Endothelial cell of hepatic sinusoid (primary cell): ENCODE measurements around the gene BBS1.
"Not testable (repeated sequence)": the region's sequence is repeated elsewhere in the genome, so short reads cannot be mapped to it uniquely, and the experiment has no call there.

Source experiments
- in situ Hi-C: cut with HindIII; loops from 2 replicates; pipeline ENCODE4 v1.10.0; 2017; ENCODE audit warnings: low sequenced_read_pairs

The BBS1 gene

GRCh38 chr11:66510271-66510989 lies at the start of gene BBS1:
Gene BBS1 (plus strand): TSS chr11:66510635. CDS start chr11:66510660, 25 bp downstream.
- in situ Hi-C loops, result no loop called here

DNA sequence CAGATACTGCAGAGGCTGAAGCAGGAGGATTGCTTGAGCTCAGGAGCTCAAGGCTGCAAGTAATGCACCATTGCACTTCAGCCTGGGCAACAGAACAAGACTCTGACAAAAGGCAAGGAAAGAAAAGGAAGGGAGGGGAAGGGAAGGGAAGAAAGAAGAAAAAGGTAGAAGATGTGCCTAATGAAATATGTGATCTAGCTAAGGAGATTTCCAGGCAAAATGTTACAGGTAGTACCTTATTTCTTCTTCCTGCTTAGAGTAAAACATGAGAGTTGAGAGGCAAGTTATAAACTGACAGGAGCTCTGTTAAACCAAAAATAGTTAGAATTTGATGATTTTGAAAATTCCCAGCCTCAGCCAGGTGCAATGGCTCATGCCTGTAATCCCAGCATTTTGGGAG lies 48.4 kb upstream of the BBS1 start:
- in situ Hi-C loops, result no loop called here

DNA sequence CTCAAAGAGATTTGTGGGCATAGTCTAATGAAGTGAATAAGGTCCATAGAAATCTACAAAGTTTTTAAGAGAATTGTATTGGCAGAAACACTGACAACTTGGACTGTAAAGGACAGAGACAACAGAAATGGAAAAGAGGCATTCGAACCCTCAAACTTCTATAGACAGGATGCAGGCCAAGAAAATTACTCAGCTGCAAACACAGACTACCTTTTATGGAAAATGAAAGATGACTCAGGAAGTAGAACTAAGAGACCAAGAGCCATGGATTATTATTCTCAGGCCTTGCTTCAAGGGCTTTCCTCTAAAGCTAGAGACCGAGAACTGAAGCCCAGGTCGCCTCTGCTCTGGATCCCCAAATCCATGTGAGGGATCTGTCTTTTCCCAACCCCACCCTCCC lies 47.5 kb upstream of the BBS1 start:
- in situ Hi-C loops, result no loop called here

DNA sequence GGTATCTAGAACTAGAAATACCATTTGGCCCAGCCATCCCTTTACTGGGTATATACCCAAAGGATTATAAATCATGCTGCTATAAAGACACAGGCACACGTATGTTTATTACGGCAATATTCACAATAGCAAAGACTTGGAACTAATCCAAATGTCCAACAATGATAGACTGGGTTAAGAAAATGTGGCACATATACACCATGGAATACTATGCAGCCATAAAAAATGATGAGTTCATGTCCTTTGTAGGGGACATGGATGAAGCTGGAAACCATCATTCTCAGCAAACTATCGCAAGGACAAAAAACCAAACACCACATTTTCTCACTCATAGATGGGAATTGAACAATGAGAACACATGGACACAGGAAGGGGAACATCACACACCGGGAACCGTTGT lies 46.3 kb upstream of the BBS1 start:
- in situ Hi-C loops, result not testable (repeated sequence)

DNA sequence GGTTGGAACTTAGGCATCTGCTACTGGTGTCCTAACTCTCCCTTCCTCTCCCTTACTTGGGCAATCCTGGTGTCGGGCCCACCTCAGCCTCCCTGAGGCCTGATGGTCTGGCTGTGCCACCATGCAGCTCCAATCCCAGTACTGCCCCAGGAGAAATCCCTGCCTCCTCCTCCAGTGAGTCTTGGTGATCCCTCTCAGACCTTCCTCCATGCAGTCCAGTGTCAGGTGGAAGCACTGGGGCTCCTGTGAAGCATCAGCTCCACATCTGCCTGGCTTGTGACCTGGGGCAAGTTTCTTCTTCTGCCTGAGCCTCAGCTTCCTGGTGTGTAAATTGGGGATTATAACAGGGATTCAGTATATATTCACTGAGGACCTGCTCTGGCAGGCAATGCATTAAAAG lies 45.5 kb upstream of the BBS1 start:
- in situ Hi-C loops, result no loop called here

GRCh38 chr11:66465373-66466224 lies 44.8 kb upstream of the BBS1 start:
- in situ Hi-C loops, result no loop called here

DNA sequence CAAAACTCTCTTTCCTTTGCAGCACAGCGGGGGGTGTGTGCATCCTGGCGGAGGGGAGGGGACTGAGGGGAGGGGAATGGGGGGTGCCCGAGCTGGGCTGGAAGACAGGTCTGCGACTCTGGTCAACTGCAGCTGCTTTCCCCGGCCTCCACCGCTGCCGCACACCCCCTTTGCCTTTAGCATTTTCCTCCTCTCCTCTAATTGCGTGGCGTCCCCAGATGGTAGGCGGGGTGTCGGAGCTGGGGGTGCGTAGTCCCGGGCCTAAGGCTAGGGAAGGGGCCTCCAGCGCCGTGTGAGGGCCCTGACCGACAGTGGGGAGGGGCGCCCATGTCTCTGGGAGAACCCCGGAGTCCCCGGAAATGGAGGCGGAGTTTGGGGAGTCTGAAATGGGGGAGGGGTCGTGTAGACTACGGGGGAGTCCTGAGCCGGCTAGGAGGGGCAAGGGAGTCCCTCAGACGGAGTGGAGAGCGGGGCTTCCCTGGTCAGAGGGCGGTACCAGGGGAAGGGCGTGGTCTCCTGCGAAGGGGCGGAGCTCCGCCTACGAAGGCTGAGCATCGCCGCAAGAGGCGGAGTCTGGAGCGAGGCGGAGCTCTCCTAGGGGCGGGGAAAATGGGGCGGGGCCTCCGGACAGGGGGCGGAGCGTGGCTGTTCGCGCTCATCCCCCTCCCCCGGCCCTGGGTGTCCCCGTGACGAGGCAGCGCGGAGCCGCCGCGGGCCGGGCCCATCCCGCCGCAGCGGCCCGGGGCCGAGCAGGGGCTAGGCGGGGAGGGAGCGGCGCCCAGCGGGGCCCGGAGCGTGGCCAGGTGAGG lies 44.0 kb upstream of the BBS1 start, which contains the start of gene PELI3:
Gene PELI3 (plus strand): TSS at position 681 of the 809 bp plus-strand sequence. CDS start 1,224 bp downstream, outside the sequence.
- in situ Hi-C loops, result no loop called here

DNA sequence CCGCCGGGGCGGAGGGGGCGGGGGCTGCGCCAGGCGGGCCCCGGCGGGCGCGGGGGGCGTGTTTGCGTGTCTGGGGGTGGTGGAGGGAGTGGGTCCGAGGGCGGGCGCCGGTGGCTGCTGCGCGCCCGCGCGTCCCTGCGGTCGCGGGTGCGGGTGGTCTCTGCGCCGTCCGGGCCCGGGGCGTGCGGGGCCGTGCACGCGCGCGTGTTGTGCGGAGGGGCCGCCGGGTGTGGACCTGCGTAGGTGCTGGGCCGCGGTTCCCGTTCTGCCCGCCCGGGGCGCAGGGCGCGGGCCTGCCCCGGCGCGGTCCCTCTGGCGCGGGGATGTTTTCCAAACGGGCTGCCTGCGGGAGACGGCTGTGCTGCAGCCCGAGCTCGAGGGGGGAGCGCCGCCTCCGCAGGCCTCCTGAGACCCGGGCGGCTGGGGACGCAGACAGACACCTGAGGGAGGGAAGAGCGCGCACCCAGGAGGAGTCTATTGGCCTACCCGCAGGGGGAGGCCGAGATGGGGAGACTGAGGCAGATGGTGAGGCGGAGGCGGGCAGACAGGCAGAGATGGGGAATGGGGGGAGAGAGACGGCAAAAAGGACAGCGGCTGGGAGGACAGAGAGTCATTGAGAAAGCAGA lies 43.3 kb upstream of the BBS1 start:
- in situ Hi-C loops, result no loop called here

GRCh38 chr11:66467756-66468155 lies 42.7 kb upstream of the BBS1 start:
- in situ Hi-C loops, result no loop called here

DNA sequence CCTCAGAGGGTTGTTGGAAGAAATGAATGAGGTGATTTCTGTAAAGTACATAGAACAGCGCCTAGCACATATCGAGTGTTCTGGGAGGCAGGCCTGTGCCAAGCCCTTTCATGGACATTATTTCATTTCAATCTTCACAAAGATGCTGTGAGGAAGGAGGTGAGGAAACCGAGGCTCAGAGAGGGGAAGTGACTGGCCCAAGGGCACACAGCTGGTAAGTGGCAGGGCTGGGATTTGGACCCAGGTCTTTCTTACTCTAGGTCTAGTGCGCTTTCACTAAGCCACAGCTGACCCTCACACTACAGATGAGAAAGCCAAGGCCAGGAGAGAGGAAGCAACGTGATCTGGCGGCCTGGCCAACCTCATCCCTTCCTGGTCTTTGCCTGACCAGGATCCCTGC lies 41.7 kb upstream of the BBS1 start:
- in situ Hi-C loops, result no loop called here

DNA sequence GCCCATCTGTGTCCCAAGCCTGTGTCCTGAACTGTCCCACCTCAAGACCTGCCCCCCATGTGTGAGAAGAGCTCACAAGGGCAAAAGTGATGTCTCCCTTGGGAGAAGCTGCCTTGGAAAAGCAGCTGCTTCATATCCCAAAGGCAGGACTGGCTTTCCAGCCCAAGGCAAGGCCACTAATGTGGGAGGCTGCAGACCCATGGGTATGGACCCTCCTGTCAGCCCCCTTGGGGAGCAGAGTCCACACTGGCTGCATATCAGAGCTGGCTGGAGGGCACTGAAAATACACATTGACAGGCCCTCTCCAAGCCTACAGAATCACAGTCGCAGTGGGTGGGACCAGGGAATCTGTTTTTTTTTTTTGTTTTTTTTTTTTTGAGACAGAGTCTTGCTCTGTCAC lies 41.0 kb upstream of the BBS1 start:
- in situ Hi-C loops, result no loop called here

DNA sequence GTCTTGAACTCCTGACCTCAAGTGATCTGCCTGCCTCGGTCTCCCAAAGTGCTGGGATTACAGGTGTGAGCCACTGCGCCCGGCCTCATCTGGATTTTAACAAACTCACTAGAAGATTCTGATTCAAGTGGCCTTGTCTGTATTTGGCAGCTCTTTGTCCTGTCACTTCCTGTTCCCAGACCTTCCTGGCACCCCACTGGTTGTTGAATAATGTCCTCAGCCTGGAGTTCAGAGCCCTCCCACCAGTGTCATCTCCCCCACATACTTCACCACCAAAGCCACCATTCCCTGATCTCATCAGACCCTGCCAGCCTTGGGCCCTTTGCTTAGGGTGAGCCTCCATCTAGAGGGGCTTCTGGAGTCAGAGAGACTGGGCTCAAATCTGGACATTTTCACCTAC lies 40.4 kb upstream of the BBS1 start:
- in situ Hi-C loops, result no loop called here

DNA sequence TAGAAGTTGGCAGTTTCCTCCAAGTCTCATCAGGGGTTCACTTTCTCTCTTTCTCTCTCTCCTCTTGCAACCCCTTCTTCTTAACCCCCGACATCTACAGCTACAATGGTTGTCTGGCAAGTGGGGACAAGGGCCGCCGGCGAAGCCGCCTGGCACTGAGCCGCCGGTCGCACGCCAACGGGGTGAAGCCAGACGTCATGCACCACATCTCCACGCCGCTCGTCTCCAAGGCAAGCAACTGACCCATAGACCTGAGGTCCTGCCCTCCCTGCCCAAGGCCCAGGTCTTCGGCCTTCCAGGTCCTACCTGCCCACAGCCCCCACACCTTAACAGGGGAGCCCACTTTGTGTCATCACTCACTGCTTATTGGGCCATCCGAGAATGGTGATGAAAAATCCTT lies 39.3 kb upstream of the BBS1 start:
- in situ Hi-C loops, result no loop called here

DNA sequence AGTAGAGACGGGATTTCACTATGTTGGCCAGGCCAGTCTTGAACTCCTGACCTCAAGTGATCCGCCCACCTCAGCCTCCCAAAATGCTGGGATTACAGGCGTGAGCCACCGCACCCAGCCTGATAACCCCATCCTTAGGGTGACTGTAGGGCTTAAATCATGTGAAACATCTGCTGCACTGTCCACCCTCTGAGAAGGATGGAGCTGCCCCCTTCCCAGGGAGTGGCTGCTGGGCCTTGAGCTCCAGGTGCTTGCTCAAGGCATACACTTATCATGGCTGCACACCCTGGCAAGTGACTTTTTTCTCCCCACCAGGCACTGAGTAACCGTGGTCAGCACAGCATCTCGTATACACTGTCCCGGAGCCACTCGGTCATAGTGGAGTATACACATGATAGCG lies 38.4 kb upstream of the BBS1 start:
- in situ Hi-C loops, result no loop called here

- in situ Hi-C loops, result no loop called here
These were observed 37.3 kb upstream of the BBS1 start for GRCh38 chr11:66473167-66473566.

- in situ Hi-C loops, result no loop called here
These were observed 36.6 kb upstream of the BBS1 start for GRCh38 chr11:66473608-66474515.

GRCh38 chr11:66475349-66476172 lies 34.9 kb upstream of the BBS1 start:
- in situ Hi-C loops, result no loop called here

DNA sequence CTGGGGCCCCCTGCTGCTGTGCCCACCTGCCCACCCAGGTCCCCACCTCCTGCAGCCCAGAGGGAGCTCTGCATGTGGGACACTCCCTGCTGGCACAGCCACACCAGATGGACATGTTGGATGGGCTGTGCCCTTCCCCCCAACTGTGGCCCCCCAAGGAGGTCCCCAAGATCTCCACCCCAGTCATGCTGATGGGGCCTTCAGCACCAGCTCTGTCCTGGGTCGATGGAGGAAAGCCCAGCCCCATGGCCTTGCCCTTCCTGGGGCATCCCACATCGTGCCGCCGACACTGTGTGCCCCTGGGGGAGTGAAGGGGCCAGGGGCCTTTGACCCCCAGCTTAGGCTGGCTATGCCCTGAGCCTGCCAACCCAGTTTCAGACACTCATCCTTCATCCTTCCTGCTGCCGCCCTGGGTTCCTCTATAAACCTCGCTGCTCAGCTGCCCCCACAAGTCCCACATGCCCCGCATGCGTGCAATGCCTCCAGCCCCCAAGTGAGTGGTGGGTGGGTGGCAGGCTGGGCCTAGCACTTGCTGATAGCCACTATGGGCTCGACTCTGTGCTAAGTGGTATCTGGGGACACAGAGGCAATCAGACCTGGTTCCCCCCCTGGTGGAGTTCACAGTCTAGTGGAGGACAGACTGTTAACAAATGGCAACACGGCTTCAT lies 34.1 kb upstream of the BBS1 start:
- in situ Hi-C loops, result no loop called here
